SU-DHL-6 (cell line): ENCODE data around the gene LRIG3.
"Not testable (repeated sequence)": the region's sequence is repeated elsewhere in the genome, so short reads cannot be mapped to it uniquely, and the experiment has no call there.

ENCODE experiments used
- H2AFZ ChIP-seq: fragments of 200-600 bp; sonication (generic); 2 replicates; pipeline ENCODE4 v1.6.1; 2014; ENCODE audit warnings: low read depth, mild to moderate bottlenecking, moderate library complexity, mixed read lengths, antibody characterized with exemption, low read length; ENCODE audit not compliant: severe bottlenecking
- H3F3A ChIP-seq: fragments of 200-600 bp; shearing (Covaris generic); 2 replicates; pipeline ENCODE4 v1.6.0; 2016; ENCODE audit warnings: antibody characterized with exemption, mild to moderate bottlenecking; ENCODE audit not compliant: insufficient read depth
- H3K27ac ChIP-seq: fragments of 200-600 bp; sonication (generic); 2 replicates; pipeline ENCODE4 v1.5.1; 2016; ENCODE audit warnings: low read depth, mild to moderate bottlenecking, low read length, moderate library complexity, mixed read lengths
- H3K27me3 ChIP-seq: fragments of 200-600 bp; sonication (generic), shearing (Covaris generic); 2 replicates; pipeline ENCODE4 v1.6.0; 2014; ENCODE audit warnings: mild to moderate bottlenecking, low read length
- H3K36me3 ChIP-seq: fragments of 200-600 bp; sonication (generic); 2 replicates; pipeline ENCODE4 v1.6.1; 2014; ENCODE audit warnings: mild to moderate bottlenecking, low read length, mixed read lengths
- H3K4me2 ChIP-seq: fragments of 300-600, 200-600 bp; shearing (Covaris generic), sonication (generic); 2 replicates; pipeline ENCODE4 v1.6.0; 2014; ENCODE audit warnings: low read length, low read depth, mild to moderate bottlenecking; ENCODE audit not compliant: poor library complexity, severe bottlenecking
- H3K4me3 ChIP-seq: fragments of 200-600 bp; sonication (generic); 2 replicates; pipeline ENCODE4 v1.5.1; 2014; ENCODE audit warnings: antibody characterized with exemption, low read length, mild to moderate bottlenecking, mixed read lengths; ENCODE audit not compliant: insufficient read depth, poor library complexity, severe bottlenecking
- H3K79me2 ChIP-seq: fragments of 200-600 bp; sonication (generic); 2 replicates; pipeline ENCODE4 v1.6.1; 2014; ENCODE audit warnings: mild to moderate bottlenecking, low read length, moderate library complexity; ENCODE audit not compliant: insufficient read depth
- H3K9ac ChIP-seq: fragments of 200-600 bp; sonication (generic); 2 replicates; pipeline ENCODE4 v1.7.0; 2014; ENCODE audit warnings: mild to moderate bottlenecking, low read length
- H3K9me2 ChIP-seq: fragments of 200-600 bp; sonication (generic); replicated peaks from 2 replicates; pipeline ENCODE4 v1.6.1; 2014; ENCODE audit warnings: low read length; ENCODE audit not compliant: insufficient read depth
- H3K9me3 ChIP-seq: fragments of 200-600 bp; sonication (generic); 2 replicates; pipeline ENCODE4 v1.6.1; 2014; ENCODE audit warnings: low read length, mixed read lengths; ENCODE audit not compliant: insufficient read depth
- H4K20me1 ChIP-seq: fragments of 200-600 bp; sonication (generic); 2 replicates; pipeline ENCODE4 v1.6.1; 2014; ENCODE audit warnings: low read depth, mild to moderate bottlenecking, antibody characterized with exemption, low read length, moderate library complexity, mixed read lengths
- CTCF ChIP-seq: fragments of 200-600 bp; sonication (generic); IDR thresholded peaks from one replicate; pipeline ENCODE4 v1.5.1; 2017; ENCODE audit warnings: antibody characterized with exemption, mild to moderate bottlenecking, low read length, moderate library complexity; ENCODE audit not compliant: insufficient read depth, poor library complexity, severe bottlenecking
- EZH2phosphoT487 ChIP-seq: fragments of 200-600 bp; sonication (generic), shearing (Covaris generic); conservative IDR thresholded peaks from 2 replicates; pipeline ENCODE4 v1.6.1; 2018; ENCODE audit warnings: mild to moderate bottlenecking, antibody characterized with exemption, low read length, moderate library complexity, mixed read lengths

LRIG3 gene

GRCh38 chr12:58954002-58954401 is 33.7 kb upstream of the LRIG3 start:
- H3K36me3 ChIP-seq, result no peaks in the 10 kb centered on the region
- H4K20me1 ChIP-seq, result no peaks in the 10 kb centered on the region
- no peaks in the 10 kb centered on the region for H3K9me2 ChIP-seq
- H3K4me2 ChIP-seq, result no peak overlapping the region
- H3K4me3 ChIP-seq, result no peak overlapping the region
- no peaks in the 10 kb centered on the region for H3F3A ChIP-seq
- TF ChIP-seq EZH2phosphoT487 (no peak), CTCF (no peak)
- no peak overlapping the region for H3K9ac ChIP-seq
- H3K9me3 ChIP-seq, result no peaks in the 10 kb centered on the region
- no peak overlapping the region for H3K27ac ChIP-seq
- no peaks in the 10 kb centered on the region for H3K79me2 ChIP-seq
- H2AFZ ChIP-seq, result no peak overlapping the region
- no peaks in the 10 kb centered on the region for H3K27me3 ChIP-seq

GRCh38 chr12:58950739-58951100 is 30.4 kb upstream of the LRIG3 start:
- no peak overlapping the region for H3K4me2 ChIP-seq
- H3K36me3 ChIP-seq, result no peaks in the 10 kb centered on the region
- H3K4me3 ChIP-seq, result no peak overlapping the region
- H3K27me3 ChIP-seq, result no peaks in the 10 kb centered on the region
- H3K9me2 ChIP-seq, result no peaks in the 10 kb centered on the region
- no peak overlapping the region for H3K27ac ChIP-seq
- no peaks in the 10 kb centered on the region for H3F3A ChIP-seq
- H3K9me3 ChIP-seq, result no peaks in the 10 kb centered on the region
- H3K79me2 ChIP-seq, result no peaks in the 10 kb centered on the region
- no peaks in the 10 kb centered on the region for H4K20me1 ChIP-seq
- H2AFZ ChIP-seq, result no peak overlapping the region
- H3K9ac ChIP-seq, result no peak overlapping the region
- TF ChIP-seq EZH2phosphoT487 (no peak), CTCF (no peak)

GRCh38 chr12:58949954-58950738 is 29.8 kb upstream of the LRIG3 start:
- not testable (repeated sequence) for H3K9me2 ChIP-seq, H3K4me2 ChIP-seq, H3K79me2 ChIP-seq

GRCh38 chr12:58943079-58943478 is 22.8 kb upstream of the LRIG3 start:
- Histone ChIP-seq H3K27me3 (no peaks in the 10 kb centered on the region), H3K4me3 (no peak overlapping the region), H3K9me2 (no peaks in the 10 kb centered on the region), H3K4me2 (no peak overlapping the region), H3F3A (no peaks in the 10 kb centered on the region), H3K9ac (no peak overlapping the region), H3K36me3 (no peaks in the 10 kb centered on the region), H2AFZ (no peak overlapping the region), H3K9me3 (no peaks in the 10 kb centered on the region), H3K79me2 (no peaks in the 10 kb centered on the region), H4K20me1 (no peaks in the 10 kb centered on the region), H3K27ac (no peak overlapping the region)
- TF ChIP-seq EZH2phosphoT487 (no peak), CTCF (no peak)

More at GRCh38 chr12:58949954-58950738, 29.8 kb upstream of the LRIG3 start:
- not testable (repeated sequence) for H3K36me3 ChIP-seq, H3K9me3 ChIP-seq, H2AFZ ChIP-seq, H3F3A ChIP-seq, H3K4me3 ChIP-seq, H4K20me1 ChIP-seq, H3K27me3 ChIP-seq, H3K27ac ChIP-seq, H3K9ac ChIP-seq
